Liver (tissue), 9 donors: ENCODE data around the gene GPATCH8. TPM values are rescaled to one million over a fixed set of nuclear protein-coding genes. Genes with fewer than 3 reads are reported as not detected.

Experiments
- DNase-seq: peaks from one replicate; pipeline ENCODE4 v3.0.0-alpha.2; 2017; ENCODE audit warnings: low spot score
- H3K27ac ChIP-seq, 2 donors: one replicate each; pipeline ENCODE4 v1.7.0; 2013; ENCODE audit warnings: inconsistent platforms in 2 of 2, low read length in 2 of 2, control low read depth in 1 of 2, low read depth in 1 of 2, mild to moderate bottlenecking in 1 of 2
- H3K27me3 ChIP-seq, 4 donors: one replicate each; pipeline versions ENCODE4 v1.6.1 to v1.7.0; 2013; ENCODE audit warnings: low read length in 3 of 4, inconsistent platforms in 1 of 4, mild to moderate bottlenecking in 1 of 4, moderate library complexity in 1 of 4; ENCODE audit not compliant: control insufficient read depth in 4 of 4, insufficient read depth in 4 of 4
- H3K36me3 ChIP-seq, 4 donors: one replicate each; pipeline versions ENCODE4 v1.6.1 to v1.7.0; 2013; ENCODE audit warnings: low read length in 3 of 4, mild to moderate bottlenecking in 3 of 4, low read depth in 1 of 4, moderate library complexity in 1 of 4; ENCODE audit not compliant: control insufficient read depth in 4 of 4, insufficient read depth in 3 of 4
- H3K4me1 ChIP-seq, 4 donors: one replicate each; pipeline versions ENCODE4 v1.6.1 to v1.7.0; 2013; ENCODE audit warnings: low read length in 3 of 4, mild to moderate bottlenecking in 3 of 4, moderate library complexity in 1 of 4; ENCODE audit not compliant: control insufficient read depth in 4 of 4, insufficient read depth in 4 of 4
- H3K4me3 ChIP-seq, 3 donors: one replicate each; pipeline versions ENCODE4 v1.6.1 to v1.7.0; 2013; ENCODE audit warnings: low read length in 3 of 3, control low read depth in 1 of 3, low read depth in 1 of 3, mild to moderate bottlenecking in 1 of 3
- H3K9ac ChIP-seq, 2 donors: one replicate each; pipeline ENCODE4 v1.7.0; 2013; ENCODE audit warnings: low read length in 2 of 2, mild to moderate bottlenecking in 2 of 2, moderate library complexity in 2 of 2, control low read depth in 1 of 2, low read depth in 1 of 2
- H3K9me3 ChIP-seq, 4 donors: one replicate each; pipeline versions ENCODE4 v1.6.1 to v1.7.0; 2013; ENCODE audit warnings: low read length in 3 of 4; ENCODE audit not compliant: control insufficient read depth in 4 of 4
- EGR1 ChIP-seq, 2 donors: IDR thresholded peaks; 2 replicates each; pipeline ENCODE4 v1.6.1; 2016 to 2018; ENCODE audit warnings: antibody characterized with exemption in 2 of 2, low read depth in 2 of 2
- FOXA1 ChIP-seq: IDR thresholded peaks from 2 replicates; pipeline ENCODE4 v1.6.1; 2016; ENCODE audit warnings: antibody characterized with exemption
- FOXA2 ChIP-seq: IDR thresholded peaks from 2 replicates; pipeline ENCODE4 v1.6.1; 2016; ENCODE audit warnings: antibody characterized with exemption
- GABPA ChIP-seq, 2 donors: IDR thresholded peaks in 1 of 2; conservative IDR thresholded peaks in 1 of 2; 2 replicates each; pipeline ENCODE4 v1.6.1; 2016; ENCODE audit warnings: antibody characterized with exemption in 2 of 2, mild to moderate bottlenecking in 1 of 2, moderate library complexity in 1 of 2
- HNF4A ChIP-seq, 2 donors: conservative IDR thresholded peaks; 2 replicates each; pipeline ENCODE4 v1.6.1; 2016; ENCODE audit warnings: antibody characterized with exemption in 2 of 2, mild to moderate bottlenecking in 2 of 2
- HNF4G ChIP-seq: IDR thresholded peaks from 2 replicates; pipeline ENCODE4 v1.6.1; 2016; ENCODE audit warnings: antibody characterized with exemption
- JUND ChIP-seq, 2 donors: IDR thresholded peaks; 2 replicates each; pipeline ENCODE4 v1.6.1; 2016; ENCODE audit warnings: antibody characterized with exemption in 2 of 2
- NR2F2 ChIP-seq: IDR thresholded peaks from 2 replicates; pipeline ENCODE4 v1.6.1; 2016; ENCODE audit warnings: antibody characterized with exemption
- RAD21 ChIP-seq, 2 donors: IDR thresholded peaks; 2 replicates each; pipeline ENCODE4 v1.6.1; 2016; ENCODE audit warnings: antibody characterized with exemption in 2 of 2, mild to moderate bottlenecking in 2 of 2
- RXRA ChIP-seq, 2 donors: IDR thresholded peaks; 2 replicates each; pipeline ENCODE4 v1.6.1; 2017 to 2018; ENCODE audit warnings: antibody characterized with exemption in 2 of 2, mild to moderate bottlenecking in 1 of 2
- SP1 ChIP-seq: IDR thresholded peaks from 2 replicates; pipeline ENCODE4 v1.6.1; 2018; ENCODE audit warnings: antibody characterized with exemption, mild to moderate bottlenecking
- TAF1 ChIP-seq: conservative IDR thresholded peaks from 2 replicates; pipeline ENCODE4 v1.6.1; 2016; ENCODE audit warnings: antibody characterized with exemption, mild to moderate bottlenecking
- YY1 ChIP-seq: IDR thresholded peaks from 2 replicates; pipeline ENCODE4 v1.6.1; 2016; ENCODE audit warnings: antibody characterized with exemption, mild to moderate bottlenecking
- WGBS: extraction: QIAGEN DNeasy Blood & Tissue Kit; methylation state at CpG from one replicate; pipeline ENCODE4 v1.1.7; 2013; 5-methylcytosine and 5-hydroxymethylcytosine counted together
- polyA plus RNA-seq, 2 donors: library from polyadenylated mRNA; stranded (reverse) in 1 of 2; unstranded in 1 of 2; fragments of 200-250 nt in 1 of 2; fragments of >200 nt in 1 of 2; fragmentation: Nextera tagmentation in 1 of 2; extraction: Ambion mirVana in 1 of 2; gene quantifications; one replicate each; pipeline versions ENCODE4 v1.2.1 to v1.2.3, GENCODE V29; 2013 to 2015
- total RNA-seq, 2 donors: library from RNA; depleted of rRNA; stranded (reverse); fragments of >200 nt; gene quantifications; one replicate each; pipeline ENCODE4 v1.2.3, GENCODE V29; 2014
- TF ChIP-seq, protein P1 (sequence below): fragments of 150-350 bp; IDR thresholded peaks from 2 replicates; pipeline ENCODE4 v1.5.1; 2017; ENCODE audit warnings: improper control_type of control experiment, low read depth, low read length; ENCODE audit not compliant: missing input control
- TF ChIP-seq, protein P2 (sequence below): IDR thresholded peaks from 2 replicates; pipeline ENCODE4 v1.6.1; 2016; ENCODE audit warnings: antibody characterized with exemption
- TF ChIP-seq, protein P3 (sequence below): IDR thresholded peaks from 2 replicates; pipeline ENCODE4 v1.6.1; 2016; ENCODE audit warnings: antibody characterized with exemption, mild to moderate bottlenecking
- TF ChIP-seq, protein P4 (sequence below): IDR thresholded peaks from 2 replicates; pipeline ENCODE4 v1.6.1; 2016; ENCODE audit warnings: antibody characterized with exemption
- TF ChIP-seq, protein P5 (sequence below): IDR thresholded peaks from 2 replicates; pipeline ENCODE4 v1.6.1; 2016; ENCODE audit warnings: antibody characterized with exemption
- donor health status: healthy.
- donor health status: healthy.
- donor health status: healthy.
- donor health status: healthy.
- donor health status: healthy.

Gene GPATCH8
- total and polyA plus RNA-seq, 4 donors: 4.2 to 21.8 (median 9.9) TPM

DNA sequence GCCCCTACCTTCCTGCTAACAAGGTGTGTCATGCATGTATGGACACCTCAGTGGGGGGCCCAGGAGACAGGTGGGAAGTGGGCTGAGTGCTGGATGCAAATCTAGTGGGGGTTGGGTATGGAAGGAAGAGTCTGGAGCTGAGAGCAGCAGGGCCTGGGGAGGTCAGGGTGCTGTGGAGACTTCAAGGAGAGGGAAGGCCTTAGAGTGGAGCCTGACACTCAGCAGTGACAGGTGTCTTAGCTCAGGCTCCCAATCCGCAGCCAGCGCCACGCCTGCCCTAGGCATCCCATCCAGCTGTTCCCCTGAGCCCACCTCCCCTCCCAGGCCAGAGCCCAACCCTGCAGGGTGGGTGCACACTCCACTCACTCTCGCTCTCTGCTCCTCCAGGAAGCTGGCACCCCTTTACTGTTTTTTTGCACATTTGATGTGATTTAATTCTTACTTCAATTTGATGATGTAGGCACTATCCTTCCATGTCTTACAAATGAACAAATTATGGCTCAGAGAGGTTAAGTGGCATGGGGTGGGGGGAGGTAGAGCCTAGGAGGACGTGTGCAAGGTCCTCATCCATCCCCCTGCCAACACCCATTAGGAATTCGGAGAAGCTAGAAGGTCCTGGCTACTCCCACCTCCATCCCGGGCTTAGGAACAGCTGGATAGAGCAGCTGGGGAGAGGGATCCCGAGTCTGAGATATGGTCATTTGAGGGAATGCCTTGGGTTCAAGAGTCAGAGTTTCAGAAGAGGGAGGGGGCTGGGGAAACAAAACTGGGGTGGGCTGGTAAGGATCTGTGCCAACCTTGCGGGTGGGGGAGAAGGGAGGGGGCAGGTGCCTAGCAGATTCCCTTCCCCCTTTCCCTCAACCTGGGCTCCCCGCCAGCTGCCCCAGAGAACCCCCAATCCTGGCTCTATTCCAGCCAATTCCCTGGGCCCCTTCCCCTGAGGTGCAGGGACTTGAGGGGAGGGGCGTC lies 141.6 kb downstream of the GPATCH8 start (continued):
- TF ChIP-seq, protein P1, sequence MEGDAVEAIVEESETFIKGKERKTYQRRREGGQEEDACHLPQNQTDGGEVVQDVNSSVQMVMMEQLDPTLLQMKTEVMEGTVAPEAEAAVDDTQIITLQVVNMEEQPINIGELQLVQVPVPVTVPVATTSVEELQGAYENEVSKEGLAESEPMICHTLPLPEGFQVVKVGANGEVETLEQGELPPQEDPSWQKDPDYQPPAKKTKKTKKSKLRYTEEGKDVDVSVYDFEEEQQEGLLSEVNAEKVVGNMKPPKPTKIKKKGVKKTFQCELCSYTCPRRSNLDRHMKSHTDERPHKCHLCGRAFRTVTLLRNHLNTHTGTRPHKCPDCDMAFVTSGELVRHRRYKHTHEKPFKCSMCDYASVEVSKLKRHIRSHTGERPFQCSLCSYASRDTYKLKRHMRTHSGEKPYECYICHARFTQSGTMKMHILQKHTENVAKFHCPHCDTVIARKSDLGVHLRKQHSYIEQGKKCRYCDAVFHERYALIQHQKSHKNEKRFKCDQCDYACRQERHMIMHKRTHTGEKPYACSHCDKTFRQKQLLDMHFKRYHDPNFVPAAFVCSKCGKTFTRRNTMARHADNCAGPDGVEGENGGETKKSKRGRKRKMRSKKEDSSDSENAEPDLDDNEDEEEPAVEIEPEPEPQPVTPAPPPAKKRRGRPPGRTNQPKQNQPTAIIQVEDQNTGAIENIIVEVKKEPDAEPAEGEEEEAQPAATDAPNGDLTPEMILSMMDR: no peak
- no peak for TF ChIP-seq GABPA (IDR thresholded peaks at IDR 0.05 in 1 of 2, conservative IDR thresholded peaks at IDR 0.05 in 1 of 2)

DNA sequence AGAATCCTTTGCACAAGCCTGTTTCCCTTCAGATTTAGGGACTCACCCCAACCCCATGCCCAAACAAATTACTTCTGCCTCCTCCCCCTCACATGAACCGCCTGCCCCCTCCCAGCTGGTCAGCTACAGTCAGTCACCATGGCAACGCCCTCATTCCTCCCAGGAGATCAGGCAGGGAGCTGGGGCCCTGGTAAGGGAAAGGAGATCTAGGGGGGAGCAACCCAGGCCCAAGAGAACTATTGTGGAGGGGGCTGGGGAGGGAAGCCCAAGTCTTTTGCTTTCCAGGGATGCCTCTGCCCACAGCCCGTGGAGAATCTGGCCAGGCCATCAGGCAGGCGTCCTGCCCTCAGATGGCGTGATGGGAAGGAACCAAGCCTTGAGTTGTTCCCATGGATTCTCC lies 142.4 kb downstream of the GPATCH8 start:
- 69% methylated on average over 5 of the region's 5 CpGs for WGBS
- Histone ChIP-seq H3K27ac (no peak overlapping the region), H3K9ac (no peak overlapping the region), H3K36me3 (no peaks in the 10 kb centered on the region), H3K9me3 (no peaks in the 10 kb centered on the region), H3K4me3 (no peak overlapping the region), H3K27me3 (no peaks in the 10 kb centered on the region), H3K4me1 (peaks cover 6 to 12% (median 8%) of the 10 kb centered on the region in 4 donors)
- TF ChIP-seq SP1: no peak
- TF ChIP-seq NR2F2: no peak
- TF ChIP-seq, protein P2, sequence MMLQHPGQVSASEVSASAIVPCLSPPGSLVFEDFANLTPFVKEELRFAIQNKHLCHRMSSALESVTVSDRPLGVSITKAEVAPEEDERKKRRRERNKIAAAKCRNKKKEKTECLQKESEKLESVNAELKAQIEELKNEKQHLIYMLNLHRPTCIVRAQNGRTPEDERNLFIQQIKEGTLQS: no peak
- TF ChIP-seq FOXA1: no peak
- TF ChIP-seq YY1: no peak
- no peak for TF ChIP-seq HNF4G
- no peak for DNase-seq

DNA sequence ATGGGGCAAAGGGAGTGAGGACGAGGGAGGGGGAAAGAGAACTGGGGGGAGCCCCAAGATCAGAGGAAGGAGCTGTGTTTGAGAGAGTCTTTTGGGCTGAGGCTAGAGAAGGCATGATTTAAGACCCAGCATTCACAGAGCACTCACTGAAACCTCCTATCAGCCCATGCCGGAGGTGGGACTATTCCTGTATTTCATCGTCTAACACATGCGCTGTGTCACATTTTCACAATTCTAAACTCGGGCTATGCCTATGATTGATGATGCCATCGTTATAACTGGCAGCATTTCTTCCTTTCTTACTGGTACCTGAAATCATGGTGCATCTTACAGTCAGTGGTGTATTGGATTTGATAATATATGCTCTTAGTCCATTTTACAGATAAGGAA lies 143.1 kb downstream of the GPATCH8 start:
- 70% methylated on average over 6 of the region's 6 CpGs for WGBS
- Histone ChIP-seq H3K4me1 (peaks cover 6 to 12% (median 8%) of the 10 kb centered on the region in 4 donors), H3K27me3 (no peaks in the 10 kb centered on the region)

More for the DNA sequence above, 143.1 kb downstream of the GPATCH8 start:
- H3K4me3 ChIP-seq: no peak overlapping the region
- no peak overlapping the region for H3K9ac ChIP-seq
- no peak for DNase-seq
- H3K36me3 ChIP-seq: no peaks in the 10 kb centered on the region
- TF ChIP-seq, protein P3, sequence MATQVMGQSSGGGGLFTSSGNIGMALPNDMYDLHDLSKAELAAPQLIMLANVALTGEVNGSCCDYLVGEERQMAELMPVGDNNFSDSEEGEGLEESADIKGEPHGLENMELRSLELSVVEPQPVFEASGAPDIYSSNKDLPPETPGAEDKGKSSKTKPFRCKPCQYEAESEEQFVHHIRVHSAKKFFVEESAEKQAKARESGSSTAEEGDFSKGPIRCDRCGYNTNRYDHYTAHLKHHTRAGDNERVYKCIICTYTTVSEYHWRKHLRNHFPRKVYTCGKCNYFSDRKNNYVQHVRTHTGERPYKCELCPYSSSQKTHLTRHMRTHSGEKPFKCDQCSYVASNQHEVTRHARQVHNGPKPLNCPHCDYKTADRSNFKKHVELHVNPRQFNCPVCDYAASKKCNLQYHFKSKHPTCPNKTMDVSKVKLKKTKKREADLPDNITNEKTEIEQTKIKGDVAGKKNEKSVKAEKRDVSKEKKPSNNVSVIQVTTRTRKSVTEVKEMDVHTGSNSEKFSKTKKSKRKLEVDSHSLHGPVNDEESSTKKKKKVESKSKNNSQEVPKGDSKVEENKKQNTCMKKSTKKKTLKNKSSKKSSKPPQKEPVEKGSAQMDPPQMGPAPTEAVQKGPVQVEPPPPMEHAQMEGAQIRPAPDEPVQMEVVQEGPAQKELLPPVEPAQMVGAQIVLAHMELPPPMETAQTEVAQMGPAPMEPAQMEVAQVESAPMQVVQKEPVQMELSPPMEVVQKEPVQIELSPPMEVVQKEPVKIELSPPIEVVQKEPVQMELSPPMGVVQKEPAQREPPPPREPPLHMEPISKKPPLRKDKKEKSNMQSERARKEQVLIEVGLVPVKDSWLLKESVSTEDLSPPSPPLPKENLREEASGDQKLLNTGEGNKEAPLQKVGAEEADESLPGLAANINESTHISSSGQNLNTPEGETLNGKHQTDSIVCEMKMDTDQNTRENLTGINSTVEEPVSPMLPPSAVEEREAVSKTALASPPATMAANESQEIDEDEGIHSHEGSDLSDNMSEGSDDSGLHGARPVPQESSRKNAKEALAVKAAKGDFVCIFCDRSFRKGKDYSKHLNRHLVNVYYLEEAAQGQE: no peak
- TF ChIP-seq HNF4G: no peak
- TF ChIP-seq EGR1 (IDR thresholded peaks at IDR 0.05; ENCODE audit: low read depth in 2 of 2): no peak
- no peak for TF ChIP-seq YY1
- TF ChIP-seq GABPA (IDR thresholded peaks at IDR 0.05 in 1 of 2, conservative IDR thresholded peaks at IDR 0.05 in 1 of 2): no peak
- TF ChIP-seq FOXA1: no peak
- TF ChIP-seq, protein P1: no peak
- TF ChIP-seq SP1: no peak
- no peak for TF ChIP-seq HNF4A (conservative IDR thresholded peaks at IDR 0.05)
- TF ChIP-seq, protein P2: no peak
- TF ChIP-seq FOXA2: no peak
- TF ChIP-seq, protein P4, sequence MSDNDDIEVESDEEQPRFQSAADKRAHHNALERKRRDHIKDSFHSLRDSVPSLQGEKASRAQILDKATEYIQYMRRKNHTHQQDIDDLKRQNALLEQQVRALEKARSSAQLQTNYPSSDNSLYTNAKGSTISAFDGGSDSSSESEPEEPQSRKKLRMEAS: no peak
- TF ChIP-seq NR2F2: no peak
- no peak for TF ChIP-seq JUND (IDR thresholded peaks at IDR 0.05)
- TF ChIP-seq TAF1: no peak
- TF ChIP-seq RXRA (IDR thresholded peaks at IDR 0.05): no peak
- TF ChIP-seq, protein P5, sequence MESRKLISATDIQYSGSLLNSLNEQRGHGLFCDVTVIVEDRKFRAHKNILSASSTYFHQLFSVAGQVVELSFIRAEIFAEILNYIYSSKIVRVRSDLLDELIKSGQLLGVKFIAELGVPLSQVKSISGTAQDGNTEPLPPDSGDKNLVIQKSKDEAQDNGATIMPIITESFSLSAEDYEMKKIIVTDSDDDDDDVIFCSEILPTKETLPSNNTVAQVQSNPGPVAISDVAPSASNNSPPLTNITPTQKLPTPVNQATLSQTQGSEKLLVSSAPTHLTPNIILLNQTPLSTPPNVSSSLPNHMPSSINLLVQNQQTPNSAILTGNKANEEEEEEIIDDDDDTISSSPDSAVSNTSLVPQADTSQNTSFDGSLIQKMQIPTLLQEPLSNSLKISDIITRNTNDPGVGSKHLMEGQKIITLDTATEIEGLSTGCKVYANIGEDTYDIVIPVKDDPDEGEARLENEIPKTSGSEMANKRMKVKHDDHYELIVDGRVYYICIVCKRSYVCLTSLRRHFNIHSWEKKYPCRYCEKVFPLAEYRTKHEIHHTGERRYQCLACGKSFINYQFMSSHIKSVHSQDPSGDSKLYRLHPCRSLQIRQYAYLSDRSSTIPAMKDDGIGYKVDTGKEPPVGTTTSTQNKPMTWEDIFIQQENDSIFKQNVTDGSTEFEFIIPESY: no peak
- TF ChIP-seq RAD21 (IDR thresholded peaks at IDR 0.05): no peak
- H3K27ac ChIP-seq: no peak overlapping the region
- H3K9me3 ChIP-seq: no peaks in the 10 kb centered on the region
